MM.1S (cell line): ENCODE measurements around the gene RET.

Experiments
- EZH2 ChIP-seq: fragments of 300-600 bp; sonication (generic); optimal IDR thresholded peaks from 2 replicates; pipeline ENCODE3; 2017; ENCODE audit warnings: low read depth, mild to moderate bottlenecking, antibody characterized with exemption, low read length, mixed read lengths
- TF ChIP-seq, protein P1 (sequence below): fragments of 300-600 bp; sonication (generic); IDR thresholded peaks from 2 replicates; pipeline ENCODE4 v1.5.1; 2016; ENCODE audit warnings: antibody characterized with exemption, low read length, mixed read lengths

DNA sequence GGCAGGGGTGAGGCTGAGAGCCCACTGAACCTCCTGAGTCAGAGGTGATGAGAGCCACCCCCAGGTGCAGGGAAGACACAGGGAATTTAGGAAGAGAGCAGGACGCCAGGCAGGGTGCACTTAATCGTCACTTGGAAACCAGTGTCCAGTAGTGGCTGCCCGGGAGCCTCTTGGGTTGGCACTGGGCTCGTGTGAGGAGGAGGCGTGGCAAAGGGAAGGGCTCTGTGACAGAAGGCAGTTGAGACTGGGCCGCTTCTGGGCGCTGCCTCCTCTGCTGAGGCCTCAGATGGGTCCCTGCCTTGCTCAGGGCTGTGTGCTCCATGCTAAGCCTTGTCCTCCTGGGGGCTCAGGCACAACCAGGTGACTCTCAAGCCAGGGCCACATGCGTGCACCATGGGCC, 13.3 kb downstream of the RET start:
- TF ChIP-seq, protein P1, sequence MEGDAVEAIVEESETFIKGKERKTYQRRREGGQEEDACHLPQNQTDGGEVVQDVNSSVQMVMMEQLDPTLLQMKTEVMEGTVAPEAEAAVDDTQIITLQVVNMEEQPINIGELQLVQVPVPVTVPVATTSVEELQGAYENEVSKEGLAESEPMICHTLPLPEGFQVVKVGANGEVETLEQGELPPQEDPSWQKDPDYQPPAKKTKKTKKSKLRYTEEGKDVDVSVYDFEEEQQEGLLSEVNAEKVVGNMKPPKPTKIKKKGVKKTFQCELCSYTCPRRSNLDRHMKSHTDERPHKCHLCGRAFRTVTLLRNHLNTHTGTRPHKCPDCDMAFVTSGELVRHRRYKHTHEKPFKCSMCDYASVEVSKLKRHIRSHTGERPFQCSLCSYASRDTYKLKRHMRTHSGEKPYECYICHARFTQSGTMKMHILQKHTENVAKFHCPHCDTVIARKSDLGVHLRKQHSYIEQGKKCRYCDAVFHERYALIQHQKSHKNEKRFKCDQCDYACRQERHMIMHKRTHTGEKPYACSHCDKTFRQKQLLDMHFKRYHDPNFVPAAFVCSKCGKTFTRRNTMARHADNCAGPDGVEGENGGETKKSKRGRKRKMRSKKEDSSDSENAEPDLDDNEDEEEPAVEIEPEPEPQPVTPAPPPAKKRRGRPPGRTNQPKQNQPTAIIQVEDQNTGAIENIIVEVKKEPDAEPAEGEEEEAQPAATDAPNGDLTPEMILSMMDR, result no peak
- TF ChIP-seq EZH2, result no peak
